Astrocyte (in vitro differentiated cells and primary cell): ENCODE results near the gene FGFR3. TPM values are rescaled to one million over a fixed set of nuclear protein-coding genes. Genes with fewer than 3 reads are reported as not detected.

ENCODE experiments used
- DNase-seq: peaks from one replicate; pipeline ENCODE4 v3.0.0-alpha.2; 2010; ENCODE audit warnings: low read depth
- FAIRE-seq: peaks from 2 replicates; lab custom pipeline; 2011; peaks lifted over from hg19 to GRCh38; lab: Jason Lieb, UNC
- H2AFZ ChIP-seq: 2 replicates; pipeline ENCODE4 v1.6.0; 2012; ENCODE audit warnings: low read depth, low read length, inconsistent platforms
- H3K27ac ChIP-seq: 2 replicates; pipeline ENCODE4 v1.5.1; 2011; ENCODE audit warnings: low read depth, low read length, inconsistent platforms
- H3K27me3 ChIP-seq: 2 replicates; pipeline ENCODE4 v1.6.0; 2011; ENCODE audit warnings: low read length, inconsistent platforms; ENCODE audit not compliant: insufficient read depth
- H3K36me3 ChIP-seq: 2 replicates; pipeline ENCODE4 v1.5.1; 2011; ENCODE audit warnings: low read length, inconsistent platforms; ENCODE audit not compliant: insufficient read depth
- H3K4me1 ChIP-seq: 2 replicates; pipeline ENCODE4 v1.5.1; 2011; ENCODE audit warnings: low read length, inconsistent platforms; ENCODE audit not compliant: insufficient read depth
- H3K4me2 ChIP-seq: 2 replicates; pipeline ENCODE4 v1.6.0; 2012; ENCODE audit warnings: low read length, inconsistent platforms
- H3K4me3 ChIP-seq: 2 replicates; pipeline ENCODE4 v1.5.1; 2011; ENCODE audit warnings: low read depth, mild to moderate bottlenecking, low read length, inconsistent platforms; ENCODE audit not compliant: insufficient read depth
- H3K79me2 ChIP-seq: 2 replicates; pipeline ENCODE4 v1.6.0; 2012; ENCODE audit warnings: mild to moderate bottlenecking, low read length, inconsistent platforms; ENCODE audit not compliant: insufficient read depth
- H3K9ac ChIP-seq: 2 replicates; pipeline ENCODE4 v1.6.0; 2012; ENCODE audit warnings: mild to moderate bottlenecking, low read length, inconsistent platforms
- H3K9me3 ChIP-seq: 2 replicates; pipeline ENCODE4 v1.5.1; 2012; ENCODE audit warnings: low read depth, mild to moderate bottlenecking, low read length, inconsistent platforms; ENCODE audit not compliant: insufficient read depth
- H4K20me1 ChIP-seq: 2 replicates; pipeline ENCODE4 v1.6.0; 2012; ENCODE audit warnings: low read length, inconsistent platforms; ENCODE audit not compliant: insufficient read depth
- H3K27ac Mint-ChIP-seq: one replicate; pipeline ENCODE4 v1.8.0; 2021; ENCODE audit warnings: mild to moderate bottlenecking, mixed read lengths; ENCODE audit not compliant: unreplicated experiment
- H3K27me3 Mint-ChIP-seq: one replicate; pipeline ENCODE4 v1.8.0; 2021; ENCODE audit warnings: low read depth, mixed read lengths; ENCODE audit not compliant: unreplicated experiment
- H3K36me3 Mint-ChIP-seq: one replicate; pipeline ENCODE4 v1.8.0; 2021; ENCODE audit warnings: low read depth, mixed read lengths; ENCODE audit not compliant: unreplicated experiment
- H3K4me1 Mint-ChIP-seq: one replicate; pipeline ENCODE4 v1.8.0; 2021; ENCODE audit warnings: low read depth, mixed read lengths; ENCODE audit not compliant: unreplicated experiment
- H3K4me3 Mint-ChIP-seq: one replicate; pipeline ENCODE4 v1.8.0; 2021; ENCODE audit warnings: mild to moderate bottlenecking, moderate library complexity, mixed read lengths; ENCODE audit not compliant: unreplicated experiment
- H3K9me3 Mint-ChIP-seq: one replicate; pipeline ENCODE4 v1.8.0; 2021; ENCODE audit warnings: mild to moderate bottlenecking, mixed read lengths; ENCODE audit not compliant: unreplicated experiment
- EZH2 ChIP-seq: IDR thresholded peaks from 2 replicates; pipeline ENCODE4 v1.6.1; 2012; ENCODE audit warnings: mild to moderate bottlenecking, low read length, inconsistent platforms; ENCODE audit not compliant: insufficient read depth
- total RNA-seq: library from RNA; stranded (reverse); gene quantifications from 2 replicates; pipeline ENCODE4 v1.2.1, GENCODE V29; 2021
- TF ChIP-seq, protein P1 (sequence below): IDR thresholded peaks from 2 replicates; pipeline ENCODE4 v1.5.1; 2011; ENCODE audit warnings: low read depth, mild to moderate bottlenecking, inconsistent platforms, low read length, moderate library complexity; ENCODE audit not compliant: insufficient read depth

FGFR3 gene
- total RNA-seq, 1 donor from 2014 or later = 3.9 TPM

DNA sequence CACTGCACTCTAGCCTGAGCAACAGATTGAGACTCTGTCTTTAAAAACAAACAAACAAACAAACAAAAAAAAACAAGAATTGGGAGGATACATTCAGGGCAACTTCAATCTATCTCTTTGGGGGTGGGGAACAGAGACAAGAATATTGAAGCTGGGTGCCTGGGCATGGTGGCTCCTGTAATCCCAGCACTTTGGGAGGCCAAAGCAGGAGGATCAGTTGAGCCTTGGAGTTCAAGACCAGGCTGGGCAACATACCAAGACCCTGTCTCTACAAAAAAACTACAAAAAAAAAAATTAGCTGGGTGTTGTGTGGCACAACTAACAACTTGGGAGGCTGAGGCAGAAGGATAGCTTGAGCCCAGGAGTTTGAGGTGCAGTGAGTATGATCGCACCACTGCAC is 61.7 kb downstream of the FGFR3 start:
- H3K9ac ChIP-seq = peak overlapping the region; percentile 89
- H3K36me3 Mint-ChIP-seq = peaks cover 4% of the 10 kb centered on the region
- no peak overlapping the region for H3K27ac ChIP-seq
- H4K20me1 ChIP-seq = peaks cover 48% of the 10 kb centered on the region
- H3K4me3 Mint-ChIP-seq = peak overlapping the region; percentile 88
- peak overlapping the region; percentile 88 for H3K4me3 ChIP-seq
- DNase-seq = no peak
- TF ChIP-seq, protein P1, sequence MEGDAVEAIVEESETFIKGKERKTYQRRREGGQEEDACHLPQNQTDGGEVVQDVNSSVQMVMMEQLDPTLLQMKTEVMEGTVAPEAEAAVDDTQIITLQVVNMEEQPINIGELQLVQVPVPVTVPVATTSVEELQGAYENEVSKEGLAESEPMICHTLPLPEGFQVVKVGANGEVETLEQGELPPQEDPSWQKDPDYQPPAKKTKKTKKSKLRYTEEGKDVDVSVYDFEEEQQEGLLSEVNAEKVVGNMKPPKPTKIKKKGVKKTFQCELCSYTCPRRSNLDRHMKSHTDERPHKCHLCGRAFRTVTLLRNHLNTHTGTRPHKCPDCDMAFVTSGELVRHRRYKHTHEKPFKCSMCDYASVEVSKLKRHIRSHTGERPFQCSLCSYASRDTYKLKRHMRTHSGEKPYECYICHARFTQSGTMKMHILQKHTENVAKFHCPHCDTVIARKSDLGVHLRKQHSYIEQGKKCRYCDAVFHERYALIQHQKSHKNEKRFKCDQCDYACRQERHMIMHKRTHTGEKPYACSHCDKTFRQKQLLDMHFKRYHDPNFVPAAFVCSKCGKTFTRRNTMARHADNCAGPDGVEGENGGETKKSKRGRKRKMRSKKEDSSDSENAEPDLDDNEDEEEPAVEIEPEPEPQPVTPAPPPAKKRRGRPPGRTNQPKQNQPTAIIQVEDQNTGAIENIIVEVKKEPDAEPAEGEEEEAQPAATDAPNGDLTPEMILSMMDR = no peak
- no peak for TF ChIP-seq EZH2
- H3K79me2 ChIP-seq = peaks cover 75% of the 10 kb centered on the region
- no peaks in the 10 kb centered on the region for H3K9me3 ChIP-seq
- H3K4me1 Mint-ChIP-seq = peaks cover 13% of the 10 kb centered on the region
- peaks cover 14% of the 10 kb centered on the region for H3K4me1 ChIP-seq
- no peak for FAIRE-seq
- no peak overlapping the region for H2AFZ ChIP-seq
- no peaks in the 10 kb centered on the region for H3K27me3 ChIP-seq
- H3K27me3 Mint-ChIP-seq = peaks cover 5% of the 10 kb centered on the region
- peak overlapping the region; percentile 66 for H3K27ac Mint-ChIP-seq
- peaks cover 5% of the 10 kb centered on the region for H3K36me3 ChIP-seq
- H3K9me3 Mint-ChIP-seq = no peaks in the 10 kb centered on the region
- H3K4me2 ChIP-seq = peak overlapping the region; percentile 91

DNA sequence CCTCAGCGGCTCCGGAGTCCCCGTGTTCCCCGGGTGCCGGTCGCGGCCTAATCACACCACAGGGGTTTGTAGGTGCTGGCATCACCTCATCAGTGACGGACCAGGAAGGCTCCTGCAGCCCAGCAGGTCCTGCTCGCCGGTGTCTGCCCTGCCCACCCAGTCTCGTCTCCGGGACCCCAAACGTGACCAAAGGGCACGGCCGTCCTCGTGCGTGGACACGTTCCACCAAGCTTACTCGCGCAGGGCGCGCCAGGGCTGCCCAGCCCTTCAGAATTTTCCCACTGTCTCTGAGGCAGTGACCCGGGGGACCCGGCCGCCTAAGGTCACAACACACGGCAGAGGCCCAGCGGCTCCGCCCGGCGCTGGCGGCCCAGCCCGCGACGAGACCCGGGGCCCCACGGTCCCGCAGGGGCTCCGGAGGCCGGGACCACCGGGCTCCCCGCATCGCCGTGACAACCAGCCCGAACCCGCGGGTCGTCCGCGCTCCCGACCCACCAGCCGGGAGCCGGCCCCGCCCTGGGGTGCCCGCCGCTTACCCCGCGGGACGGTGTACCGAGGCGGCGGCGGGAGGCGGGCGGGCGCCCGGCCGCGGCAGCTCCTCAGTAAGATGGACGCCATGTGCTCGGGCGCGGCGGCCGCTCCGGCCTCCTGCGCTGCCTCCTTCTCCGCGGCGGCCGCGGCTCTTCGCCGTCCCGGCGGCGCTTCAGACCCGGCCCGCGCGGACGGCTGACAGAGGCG is 62.4 kb downstream of the FGFR3 start:
- no peaks in the 10 kb centered on the region for H3K9me3 Mint-ChIP-seq
- Histone ChIP-seq H3K9ac (peak overlapping the region; percentile 89), H4K20me1 (peaks cover 41% of the 10 kb centered on the region), H3K79me2 (peaks cover 68% of the 10 kb centered on the region), H3K9me3 (no peaks in the 10 kb centered on the region), H3K4me2 (peak overlapping the region; percentile 91), H3K27me3 (no peaks in the 10 kb centered on the region), H3K27ac (peak overlapping the region; percentile 56), H2AFZ (peak overlapping the region; percentile 91), H3K4me3 (peak overlapping the region; percentile 88), H3K4me1 (peaks cover 14% of the 10 kb centered on the region), H3K36me3 (peaks cover 5% of the 10 kb centered on the region)
- peak overlapping the region; percentile 66 for H3K27ac Mint-ChIP-seq
- DNase-seq (no peak), FAIRE-seq (no peak)
- peaks cover 5% of the 10 kb centered on the region for H3K27me3 Mint-ChIP-seq
- peaks cover 13% of the 10 kb centered on the region for H3K4me1 Mint-ChIP-seq
- TF ChIP-seq EZH2 = no peak
- TF ChIP-seq, protein P1 = no peak
- H3K36me3 Mint-ChIP-seq = peaks cover 4% of the 10 kb centered on the region
- peak overlapping the region; percentile 88 for H3K4me3 Mint-ChIP-seq
